Ovary (tissue), 9 donors: Measurements from ENCODE around the gene ACSS2. TPM values are rescaled to one million over a fixed set of nuclear protein-coding genes. Genes with fewer than 3 reads are reported as not detected.

Experiments used
- DNase-seq, 5 donors: peaks; one replicate each; pipeline ENCODE4 v3.0.0-alpha.2; 2019 to 2020
- H3K27ac ChIP-seq, 2 donors: fragments of 200-600 bp; one replicate each; pipeline versions ENCODE4 v1.5.1 to v1.8.0; 2019 to 2022
- H3K27me3 ChIP-seq: fragments of 200-600 bp; one replicate; pipeline ENCODE4 v1.8.0; 2022
- H3K36me3 ChIP-seq: fragments of 200-600 bp; sonication (generic); one replicate; pipeline ENCODE4 v1.5.1; 2019
- H3K4me1 ChIP-seq: one replicate; pipeline ENCODE4 v1.8.1; 2013; ENCODE audit warnings: mild to moderate bottlenecking, moderate library complexity; ENCODE audit not compliant: insufficient read depth
- H3K4me3 ChIP-seq: fragments of 200-600 bp; sonication (generic); one replicate; pipeline ENCODE4 v1.5.1; 2017
- H3K9me3 ChIP-seq, 2 donors: fragments of 200-600 bp in 1 of 2; sonication (generic) in 1 of 2; one replicate each; pipeline versions ENCODE4 v1.5.1 to v1.8.1; 2013 to 2019; ENCODE audit warnings: mild to moderate bottlenecking in 1 of 2, moderate library complexity in 1 of 2
- EP300 ChIP-seq: sonication (generic); formaldehyde crosslinking; IDR thresholded peaks from one replicate; pipeline ENCODE4 v1.6.1; 2017; ENCODE audit warnings: antibody characterized with exemption
- POLR2A ChIP-seq: fragments of 450-650 bp; IDR thresholded peaks from one replicate; pipeline ENCODE4 v1.6.1; 2017; ENCODE audit warnings: antibody characterized with exemption, mild to moderate bottlenecking, moderate library complexity
- WGBS, 3 donors: extraction: QIAGEN DNeasy Blood & Tissue Kit in 1 of 3; methylation state at CpG; one replicate each; pipeline versions ENCODE4 v1.1.5 to v1.1.7; 2013 to 2017; 5-methylcytosine and 5-hydroxymethylcytosine counted together
- intact Hi-C, 4 donors: fragments of 100-400 bp; cut with DNase I; formaldehyde crosslinking; loops; one replicate each; pipeline versions ENCODE4 v1.11.0 to v1.15.1; 2022 to 2023
- polyA plus RNA-seq, 2 donors: library from polyadenylated mRNA; stranded (reverse); fragments of 200-250 nt in 1 of 2; fragments of 350-450 nt in 1 of 2; fragmentation: Illumina TruSeq in 1 of 2; extraction: RNeasy Lipid Tissue Mini Kit (QIAGEN cat#74804) in 1 of 2; gene quantifications; one replicate each; pipeline ENCODE4 v1.2.3, GENCODE V29; 2013 to 2014
- total RNA-seq, 7 donors: library from RNA; depleted of rRNA in 2 of 7; stranded (reverse); fragments of >200 nt in 2 of 7; fragmentation: NEBNext Ultra II Directional in 3 of 7; extraction: Animal tissue kit (Norgen Biotek cat#: 25700) in 3 of 7; gene quantifications; one replicate each; pipeline versions ENCODE4 v1.1.0 to v1.2.4, GENCODE V29; 2016 to 2023
- TF ChIP-seq, protein P1 (sequence below), 3 donors: fragments of 450-650 bp in 2 of 3; fragments of 200-600 bp in 1 of 3; IDR thresholded peaks; one replicate each; pipeline versions ENCODE4 v1.5.1 to v1.8.0; 2016 to 2022; ENCODE audit warnings: antibody characterized with exemption in 3 of 3, mild to moderate bottlenecking in 1 of 3
- donor health status: DM: no; HTN: no; CAD: no; lungs with moderate emphysema.
- donor health status: DM: no; HTN: no; CAD: no.
- donor health status: Bipolar disorder and iron deficiency.
- donor health status: DM: yes; HTN: yes; CAD: no.
- donor health status: DM: no; HTN: no; CAD: no.
- donor health status: DM: yes; HTN: yes; CAD: no.

ACSS2 gene
- total and polyA plus RNA-seq, 9 donors = 25.3 to 59.7 (median 39.1) TPM

DNA sequence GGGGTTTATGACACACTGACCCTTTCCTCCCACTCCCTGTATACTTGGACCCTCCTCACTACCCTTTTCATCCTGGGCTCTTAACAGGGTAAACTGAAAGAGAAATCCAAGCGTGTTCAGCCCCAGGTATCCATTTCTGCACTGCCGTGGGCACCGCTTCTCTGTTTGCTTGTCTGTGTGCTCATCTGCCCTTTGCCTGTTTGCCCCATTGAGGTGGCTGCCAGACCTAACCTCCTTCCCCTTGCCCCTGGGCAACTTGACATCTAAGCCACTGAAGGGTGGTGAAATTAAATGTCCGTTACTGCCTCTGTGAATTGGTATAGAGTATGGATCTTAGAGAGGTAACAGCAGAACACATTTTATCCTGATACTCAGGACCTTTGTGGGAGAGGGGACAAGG is 38.7 kb downstream of the ACSS2 start:
- no peak for TF ChIP-seq POLR2A
- DNase-seq = no peak
- intact Hi-C loops = no loop called here

DNA sequence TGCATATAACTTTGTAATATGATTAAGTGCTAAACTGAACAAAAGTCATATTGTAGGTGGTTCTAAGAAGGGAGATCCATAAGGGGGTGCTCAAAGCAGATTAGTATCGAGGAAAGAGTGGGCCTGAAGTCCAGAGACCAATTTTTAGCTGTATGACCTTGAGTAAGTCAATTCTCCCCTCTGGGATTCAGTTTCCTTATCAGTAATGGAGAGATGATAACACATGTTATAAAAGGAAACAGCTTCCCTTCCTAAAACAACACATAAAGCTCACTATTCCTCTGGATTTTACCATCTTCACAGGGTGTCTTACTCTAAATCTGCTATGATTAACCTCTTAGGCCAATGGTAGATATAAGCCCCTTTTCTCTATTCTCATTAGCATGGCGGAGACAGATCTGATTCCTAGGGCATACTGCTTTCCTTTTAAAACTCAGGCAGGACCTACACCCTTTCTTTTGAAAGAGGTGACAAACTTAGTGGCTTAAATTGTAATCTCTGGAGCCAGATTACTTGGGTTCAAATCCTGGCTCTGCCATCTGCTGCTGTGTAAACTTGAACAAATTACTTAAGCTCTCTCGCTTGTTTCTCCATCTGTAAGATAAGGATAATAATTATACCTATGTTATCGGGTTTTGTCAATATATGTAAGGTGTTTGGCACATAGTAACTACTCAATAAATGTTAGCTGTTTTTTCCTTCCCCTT is 39.5 kb downstream of the ACSS2 start:
- H3K4me1 ChIP-seq = no peaks in the 10 kb centered on the region
- H3K36me3 ChIP-seq = no peaks in the 10 kb centered on the region
- WGBS, 3 donors = 74 to 79% (median 75%) methylated on average over 4 of the region's 4 CpGs
- no peak overlapping the region for H3K27ac ChIP-seq
- no peaks in the 10 kb centered on the region for H3K27me3 ChIP-seq
- DNase-seq = no peak
- H3K4me3 ChIP-seq = no peak overlapping the region
- no peaks in the 10 kb centered on the region for H3K9me3 ChIP-seq
- TF ChIP-seq POLR2A (no peak), EP300 (no peak)
- TF ChIP-seq, protein P1, sequence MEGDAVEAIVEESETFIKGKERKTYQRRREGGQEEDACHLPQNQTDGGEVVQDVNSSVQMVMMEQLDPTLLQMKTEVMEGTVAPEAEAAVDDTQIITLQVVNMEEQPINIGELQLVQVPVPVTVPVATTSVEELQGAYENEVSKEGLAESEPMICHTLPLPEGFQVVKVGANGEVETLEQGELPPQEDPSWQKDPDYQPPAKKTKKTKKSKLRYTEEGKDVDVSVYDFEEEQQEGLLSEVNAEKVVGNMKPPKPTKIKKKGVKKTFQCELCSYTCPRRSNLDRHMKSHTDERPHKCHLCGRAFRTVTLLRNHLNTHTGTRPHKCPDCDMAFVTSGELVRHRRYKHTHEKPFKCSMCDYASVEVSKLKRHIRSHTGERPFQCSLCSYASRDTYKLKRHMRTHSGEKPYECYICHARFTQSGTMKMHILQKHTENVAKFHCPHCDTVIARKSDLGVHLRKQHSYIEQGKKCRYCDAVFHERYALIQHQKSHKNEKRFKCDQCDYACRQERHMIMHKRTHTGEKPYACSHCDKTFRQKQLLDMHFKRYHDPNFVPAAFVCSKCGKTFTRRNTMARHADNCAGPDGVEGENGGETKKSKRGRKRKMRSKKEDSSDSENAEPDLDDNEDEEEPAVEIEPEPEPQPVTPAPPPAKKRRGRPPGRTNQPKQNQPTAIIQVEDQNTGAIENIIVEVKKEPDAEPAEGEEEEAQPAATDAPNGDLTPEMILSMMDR (IDR thresholded peaks at IDR 0.05) = no peak
- intact Hi-C loops = no loop called here

More for the DNA sequence above, 38.7 kb downstream of the ACSS2 start:
- Histone ChIP-seq H3K27me3 (no peaks in the 10 kb centered on the region), H3K27ac (no peak overlapping the region), H3K4me3 (no peak overlapping the region), H3K36me3 (no peaks in the 10 kb centered on the region), H3K9me3 (no peaks in the 10 kb centered on the region), H3K4me1 (no peaks in the 10 kb centered on the region)
- WGBS, 3 donors = 94 to 98% (median 94%) methylated on average over 4 of the region's 4 CpGs

- H3K4me3 ChIP-seq = no peak overlapping the region
- DNase-seq = no peak
- no peak overlapping the region for H3K27ac ChIP-seq
- no peaks in the 10 kb centered on the region for H3K9me3 ChIP-seq
- 62 to 76% (median 70%) methylated on average over 2 of the region's 2 CpGs for WGBS, 3 donors
- TF ChIP-seq EP300 (no peak), POLR2A (no peak)
- TF ChIP-seq, protein P1 (IDR thresholded peaks at IDR 0.05) = no peak
- intact Hi-C loops = no loop called here
- no peaks in the 10 kb centered on the region for H3K36me3 ChIP-seq
- H3K4me1 ChIP-seq = no peaks in the 10 kb centered on the region
- no peaks in the 10 kb centered on the region for H3K27me3 ChIP-seq
Observed at GRCh38 chr20:34916774-34917354, 40.5 kb downstream of the ACSS2 start.

DNA sequence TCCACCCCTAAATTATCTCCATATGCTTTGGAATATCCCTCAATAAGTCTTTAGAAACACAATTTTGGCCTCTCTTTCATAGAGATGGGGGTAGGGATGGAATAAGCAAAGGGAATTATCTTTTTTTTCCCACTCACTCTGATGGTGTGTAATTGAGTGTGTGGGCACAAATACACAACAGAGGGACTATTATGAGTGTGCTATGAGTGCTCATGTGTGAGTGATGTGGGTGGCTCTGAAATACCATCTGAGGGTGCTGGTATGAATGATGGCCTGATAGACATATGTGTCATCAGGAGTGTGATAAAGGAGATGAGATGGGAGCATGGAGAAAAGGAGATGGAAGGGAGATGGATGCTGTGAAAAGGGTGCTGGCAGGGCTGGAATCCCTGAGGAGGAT is 43.6 kb downstream of the ACSS2 start:
- H3K27ac ChIP-seq = no peak overlapping the region

More for the DNA sequence above, 43.6 kb downstream of the ACSS2 start:
- Histone ChIP-seq H3K4me1 (peaks cover 2% of the 10 kb centered on the region), H3K27me3 (no peaks in the 10 kb centered on the region), H3K4me3 (no peak overlapping the region), H3K9me3 (no peaks in the 10 kb centered on the region), H3K36me3 (no peaks in the 10 kb centered on the region)
- DNase-seq = no peak
- intact Hi-C loops = no loop called here
- TF ChIP-seq POLR2A (no peak), EP300 (no peak)
- TF ChIP-seq, protein P1 (IDR thresholded peaks at IDR 0.05) = no peak
